PC-3 (cell line): ENCODE results near the gene FLOT1. TPM values are rescaled to one million over a fixed set of nuclear protein-coding genes. Genes with fewer than 3 reads are reported as not detected.

Experiments
- ATAC-seq: fragments of 200-7000 bp; cut with Tn5 transposase; 2 replicates; pipeline ENCODE4 v1.9.1; 2020; ENCODE audit warnings: mild to moderate bottlenecking, moderate library complexity
- BruUV-seq: library from RNA; stranded (reverse); fragments of 400-500 nt; replicated peaks from 2 replicates; lab custom pipeline; 2021; lab: Mats Ljungman, UMichigan
- CTCF ChIA-PET: fragments of 300-600 bp; sonication (Branson Sonifier 250); formaldehyde crosslinking; loops from one replicate; lab custom pipeline; 2022; ENCODE audit warnings: antibody characterized with exemption; lab: Charles Lee
- POLR2A ChIA-PET: fragments of 300-600 bp; sonication (Branson Sonifier 250); formaldehyde crosslinking; loops from one replicate; lab custom pipeline; 2022; ENCODE audit warnings: antibody characterized with exemption; ENCODE audit not compliant: unreplicated experiment; lab: Charles Lee
- DNase-seq: peaks from one replicate; pipeline ENCODE4 v3.0.0-alpha.2; 2015
- H2AFZ ChIP-seq: fragments of 300-600 bp; sonication (generic); 2 replicates; pipeline ENCODE4 v1.6.0; 2016; ENCODE audit warnings: antibody characterized with exemption, low read length
- H3F3A ChIP-seq: fragments of 300-600 bp; sonication (generic); one replicate; pipeline ENCODE4 v1.6.0; 2017; ENCODE audit warnings: antibody characterized with exemption, low read length, control low read depth, mild to moderate bottlenecking; ENCODE audit not compliant: unreplicated experiment
- H3K27ac ChIP-seq: fragments of 300-600 bp; sonication (generic); 2 replicates; pipeline ENCODE4 v1.5.1; 2016; ENCODE audit warnings: mild to moderate bottlenecking, low read length
- H3K27me3 ChIP-seq: fragments of 300-600 bp; sonication (generic); 2 replicates; pipeline ENCODE4 v1.6.1; 2016; ENCODE audit warnings: low read length, mixed read lengths
- H3K36me3 ChIP-seq: fragments of 300-600 bp; sonication (generic); 2 replicates; pipeline ENCODE4 v1.6.1; 2016; ENCODE audit warnings: low read depth, mixed run types, low read length, mixed read lengths
- H3K4me1 ChIP-seq: fragments of 300-600 bp; sonication (generic); 2 replicates; pipeline ENCODE4 v1.5.1; 2016; ENCODE audit warnings: low read length; ENCODE audit not compliant: insufficient read depth
- H3K4me2 ChIP-seq: fragments of 300-600 bp; sonication (generic); 2 replicates; pipeline ENCODE4 v1.6.0; 2016; ENCODE audit warnings: low read length
- H3K4me3 ChIP-seq: fragments of 300-600 bp; sonication (generic); 2 replicates; pipeline ENCODE4 v1.5.1; 2016; ENCODE audit warnings: mild to moderate bottlenecking, low read length, mixed read lengths
- H3K79me2 ChIP-seq: fragments of 300-600 bp; sonication (generic); 2 replicates; pipeline ENCODE4 v1.6.1; 2017; ENCODE audit warnings: low read length, mixed read lengths
- H3K9ac ChIP-seq: fragments of 300-600 bp; sonication (generic); 2 replicates; pipeline ENCODE4 v1.6.0; 2016; ENCODE audit warnings: mild to moderate bottlenecking, low read length
- H3K9me2 ChIP-seq: fragments of 300-600 bp; sonication (generic); replicated peaks from 2 replicates; pipeline ENCODE4 v1.6.1; 2016; ENCODE audit warnings: mixed run types, low read length, mixed read lengths
- H3K9me3 ChIP-seq: fragments of 300-600 bp; sonication (generic); 2 replicates; pipeline ENCODE4 v1.6.1; 2016; ENCODE audit warnings: low read length, mixed read lengths
- H4K20me1 ChIP-seq: fragments of 300-600 bp; sonication (generic); 2 replicates; pipeline ENCODE4 v1.6.1; 2016; ENCODE audit warnings: low read length, mixed read lengths
- EZH2 ChIP-seq: fragments of 300-600 bp; sonication (generic); IDR thresholded peaks from one replicate; pipeline ENCODE4 v1.6.1; 2017; ENCODE audit warnings: antibody characterized with exemption, mild to moderate bottlenecking, low read length; ENCODE audit not compliant: unreplicated experiment
- EZH2phosphoT487 ChIP-seq: fragments of 300-600 bp; sonication (generic); IDR thresholded peaks from 2 replicates; pipeline ENCODE4 v1.6.1; 2018; ENCODE audit warnings: mild to moderate bottlenecking, antibody characterized with exemption, low read length, borderline replicate concordance
- intact Hi-C: fragments of 100-400 bp; cut with micrococcal nuclease; formaldehyde crosslinking; loops from 2 replicates; pipeline ENCODE4 v1.9.0; 2023
- total RNA-seq: library from RNA; depleted of rRNA; stranded (reverse); fragments of >200 nt; gene quantifications from 2 replicates; pipeline ENCODE4 v1.2.3, GENCODE V29; 2014
- TF ChIP-seq, protein P1 (sequence below): fragments of 300-600 bp; sonication (generic); conservative IDR thresholded peaks from 2 replicates; pipeline ENCODE4 v1.5.1; 2017; ENCODE audit warnings: antibody characterized with exemption, low read depth, mild to moderate bottlenecking, low read length

Gene FLOT1
- total RNA-seq, 1 experiment from 2014 or later, result 305 TPM

DNA sequence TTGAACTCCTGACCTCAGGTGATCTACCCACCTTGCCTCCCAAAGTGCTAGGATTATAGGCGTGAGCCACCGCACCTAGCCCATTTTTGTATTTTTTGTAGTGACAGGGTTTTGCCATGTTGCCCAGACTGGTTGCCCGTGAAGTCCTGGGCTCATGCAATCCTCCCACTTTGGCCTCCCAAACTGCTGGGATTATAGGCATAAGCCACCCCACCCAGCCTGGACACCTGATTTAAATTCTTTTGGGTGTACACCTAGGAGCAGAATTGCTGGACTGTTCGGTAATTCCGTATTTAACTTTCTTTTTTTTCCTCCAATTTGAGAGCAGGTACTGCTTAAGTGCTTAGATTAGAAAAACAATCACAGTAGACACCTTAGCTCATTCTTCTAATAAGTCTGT is 46.1 kb downstream of the FLOT1 start:
- Histone ChIP-seq H3K9ac (no peak overlapping the region), H2AFZ (no peak overlapping the region), H3K9me3 (no peaks in the 10 kb centered on the region), H3K4me2 (no peak overlapping the region), H3K79me2 (no peaks in the 10 kb centered on the region), H3K4me1 (peaks cover 9% of the 10 kb centered on the region), H3K4me3 (no peak overlapping the region), H3K27me3 (no peaks in the 10 kb centered on the region), H3K27ac (no peak overlapping the region), H3F3A (no peaks in the 10 kb centered on the region), H3K36me3 (peaks cover 3% of the 10 kb centered on the region; the same call in 1 of the 2 replicates), H4K20me1 (no peaks in the 10 kb centered on the region), H3K9me2 (no peaks in the 10 kb centered on the region)
- BruUV-seq, result no TSS peak
- intact Hi-C loops, result no loop called here
- POLR2A ChIA-PET, result no interaction called here
- ATAC-seq, result no peak
- CTCF ChIA-PET, result no interaction called here
- no peak for DNase-seq
- TF ChIP-seq EZH2 (no peak), EZH2phosphoT487 (no peak)
- TF ChIP-seq, protein P1, sequence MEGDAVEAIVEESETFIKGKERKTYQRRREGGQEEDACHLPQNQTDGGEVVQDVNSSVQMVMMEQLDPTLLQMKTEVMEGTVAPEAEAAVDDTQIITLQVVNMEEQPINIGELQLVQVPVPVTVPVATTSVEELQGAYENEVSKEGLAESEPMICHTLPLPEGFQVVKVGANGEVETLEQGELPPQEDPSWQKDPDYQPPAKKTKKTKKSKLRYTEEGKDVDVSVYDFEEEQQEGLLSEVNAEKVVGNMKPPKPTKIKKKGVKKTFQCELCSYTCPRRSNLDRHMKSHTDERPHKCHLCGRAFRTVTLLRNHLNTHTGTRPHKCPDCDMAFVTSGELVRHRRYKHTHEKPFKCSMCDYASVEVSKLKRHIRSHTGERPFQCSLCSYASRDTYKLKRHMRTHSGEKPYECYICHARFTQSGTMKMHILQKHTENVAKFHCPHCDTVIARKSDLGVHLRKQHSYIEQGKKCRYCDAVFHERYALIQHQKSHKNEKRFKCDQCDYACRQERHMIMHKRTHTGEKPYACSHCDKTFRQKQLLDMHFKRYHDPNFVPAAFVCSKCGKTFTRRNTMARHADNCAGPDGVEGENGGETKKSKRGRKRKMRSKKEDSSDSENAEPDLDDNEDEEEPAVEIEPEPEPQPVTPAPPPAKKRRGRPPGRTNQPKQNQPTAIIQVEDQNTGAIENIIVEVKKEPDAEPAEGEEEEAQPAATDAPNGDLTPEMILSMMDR, result no peak

- Histone ChIP-seq H3K79me2 (peaks cover 33% of the 10 kb centered on the region), H3K4me2 (peak overlapping the region; percentile 90), H3K9ac (peak overlapping the region; percentile 74), H3K27ac (peak overlapping the region; percentile 29; the same call in 1 of the 2 replicates), H3K36me3 (no peaks in the 10 kb centered on the region), H2AFZ (peak overlapping the region; percentile 91), H4K20me1 (no peaks in the 10 kb centered on the region), H3K9me2 (no peaks in the 10 kb centered on the region), H3K4me3 (peak overlapping the region; percentile 81), H3F3A (no peaks in the 10 kb centered on the region), H3K9me3 (no peaks in the 10 kb centered on the region), H3K27me3 (no peaks in the 10 kb centered on the region), H3K4me1 (peaks cover 42% of the 10 kb centered on the region)
- ATAC-seq (no peak), DNase-seq (no peak)
- ChIA-PET POLR2A (interaction anchor here (0.6 to 1.0 kb wide), 2 partner anchors 26 to 37 kb away, joined by 6 to 9 read pairs; partner anchors contain the start of gene MDC1), CTCF (interaction anchor here (0.5 to 1.0 kb wide), 2 partner anchors 26 to 131 kb away, joined by 3 to 7 read pairs; partner anchors contain the start of gene MDC1)
- TF ChIP-seq EZH2 (no peak), EZH2phosphoT487 (no peak)
- TF ChIP-seq, protein P1, result no peak
- no TSS peak for BruUV-seq
- intact Hi-C loops, result no loop called here
Measured at GRCh38 chr6:30691208-30691847, 51.2 kb downstream of the FLOT1 start.
